HG03571 (cell line): Measurements from ENCODE around the gene ATP8A2.
"Not testable (repeated sequence)": the region's sequence is repeated elsewhere in the genome, so short reads cannot be mapped to it uniquely, and the experiment has no call there.

Experiments
- ATAC-seq: cut with Tn5 transposase; IDR thresholded peaks from one replicate; pipeline ENCODE4 v1.9.1; 2021; ENCODE audit not compliant: unreplicated experiment

Gene ATP8A2

GRCh38 chr13:26053418-26053980 lies 681.7 kb downstream of the ATP8A2 start:
- no peak for ATAC-seq

- no peak for ATAC-seq
Observed at GRCh38 chr13:26054896-26055295, 683.1 kb downstream of the ATP8A2 start.

GRCh38 chr13:26058704-26059103 lies 686.9 kb downstream of the ATP8A2 start:
- no peak for ATAC-seq

GRCh38 chr13:26060357-26060756 lies 688.6 kb downstream of the ATP8A2 start:
- ATAC-seq: no peak

- ATAC-seq: no peak
Observed at GRCh38 chr13:26061256-26061655, 689.5 kb downstream of the ATP8A2 start.

GRCh38 chr13:26061947-26062346 lies 690.2 kb downstream of the ATP8A2 start:
- no peak for ATAC-seq

- ATAC-seq: no peak
Observed at GRCh38 chr13:26062853-26063444, 691.2 kb downstream of the ATP8A2 start.

- not testable (repeated sequence) for ATAC-seq
Observed at GRCh38 chr13:26066492-26066891, 694.7 kb downstream of the ATP8A2 start.

GRCh38 chr13:26067601-26068000 lies 695.8 kb downstream of the ATP8A2 start:
- ATAC-seq: no peak

GRCh38 chr13:26068372-26068771 lies 696.6 kb downstream of the ATP8A2 start:
- not testable (repeated sequence) for ATAC-seq

- ATAC-seq: not testable (repeated sequence)
Observed at GRCh38 chr13:26069642-26070041, 697.9 kb downstream of the ATP8A2 start.

- ATAC-seq: no peak
Observed at GRCh38 chr13:26071691-26072090, 699.9 kb downstream of the ATP8A2 start.

- not testable (repeated sequence) for ATAC-seq
Observed at GRCh38 chr13:26072335-26072734, 700.6 kb downstream of the ATP8A2 start.

GRCh38 chr13:26074706-26075105 lies 702.9 kb downstream of the ATP8A2 start:
- ATAC-seq: no peak
